GM12801 (cell line): ENCODE results near the gene VPS36.
A peak's percentile ranks its signal among the peaks of the same experiment; 100 is the strongest.

Experiments
- CTCF ChIP-seq: IDR thresholded peaks from one replicate; pipeline ENCODE4 v1.5.1; 2011; ENCODE audit warnings: control low read depth; ENCODE audit not compliant: insufficient read length; ENCODE audit errors: extremely low read depth

Gene VPS36

DNA sequence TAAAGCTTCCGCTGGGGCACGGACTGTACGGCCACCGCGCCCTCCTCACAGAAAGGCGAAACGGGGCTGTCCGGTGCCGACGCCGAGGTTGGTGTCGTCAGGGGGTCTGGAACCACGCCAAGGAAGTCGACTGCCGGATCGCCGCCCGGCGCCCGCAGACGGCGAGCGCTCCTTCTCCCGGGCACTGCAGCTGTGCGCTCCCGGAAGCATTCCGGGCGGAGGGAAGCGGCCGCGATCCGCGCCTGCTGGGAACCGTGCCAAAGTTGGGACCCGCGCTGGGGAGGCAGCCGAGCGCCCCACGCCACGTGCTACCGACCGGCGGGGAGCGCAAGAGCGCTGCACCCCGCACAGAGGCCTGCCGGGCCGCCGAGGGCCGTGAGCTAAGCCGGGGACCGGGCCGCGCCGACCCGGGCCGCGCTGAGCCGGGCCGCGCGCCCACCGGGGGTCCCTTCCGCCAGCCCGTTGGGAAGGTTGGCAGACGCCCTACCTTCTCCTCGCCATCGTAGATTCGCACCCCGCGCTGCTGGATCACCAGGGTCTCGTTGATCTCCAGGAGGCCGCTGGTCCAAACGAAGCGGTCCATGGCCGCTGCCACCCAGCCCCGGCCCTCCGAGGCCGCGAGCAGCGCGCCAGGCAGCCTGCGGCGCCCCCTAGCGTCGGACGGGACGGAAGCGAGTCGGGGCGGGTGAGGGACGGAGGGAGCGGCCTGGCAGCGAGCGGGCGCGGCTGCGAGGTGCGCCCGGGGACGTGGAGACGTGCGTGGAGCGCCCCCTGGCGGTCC, at the start of gene VPS36:
Gene VPS36, minus strand, starts transcription at position 623 of the 781 bp plus-strand sequence. Its CDS starts 40 bp downstream, at position 583.
- peak; percentile 53 for TF ChIP-seq CTCF

DNA sequence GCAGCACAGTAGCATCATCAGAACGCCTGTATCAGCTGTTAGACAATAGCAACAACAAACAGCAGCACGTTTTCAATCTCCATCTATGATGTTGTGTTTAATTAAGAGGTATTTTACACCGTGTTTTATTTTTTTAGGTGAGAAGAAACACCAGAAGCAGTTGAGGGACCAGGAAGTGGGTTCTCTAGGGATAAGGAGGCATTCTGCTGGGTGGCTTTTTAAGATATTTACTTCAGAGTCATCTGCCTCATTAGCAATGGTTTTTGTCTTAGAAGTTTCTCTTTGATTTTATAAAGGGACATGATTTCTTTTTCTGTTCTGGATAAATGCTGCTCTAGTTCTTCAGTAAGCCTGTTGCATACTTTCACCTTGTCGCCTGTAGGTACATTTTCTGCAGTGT, 13.1 kb upstream of the VPS36 start:
- no peak for TF ChIP-seq CTCF

- no peak for TF ChIP-seq CTCF
Observed at GRCh38 chr13:52461265-52461664, 10.8 kb upstream of the VPS36 start.

GRCh38 chr13:52459668-52460067, 9.2 kb upstream of the VPS36 start:
- no peak for TF ChIP-seq CTCF

DNA sequence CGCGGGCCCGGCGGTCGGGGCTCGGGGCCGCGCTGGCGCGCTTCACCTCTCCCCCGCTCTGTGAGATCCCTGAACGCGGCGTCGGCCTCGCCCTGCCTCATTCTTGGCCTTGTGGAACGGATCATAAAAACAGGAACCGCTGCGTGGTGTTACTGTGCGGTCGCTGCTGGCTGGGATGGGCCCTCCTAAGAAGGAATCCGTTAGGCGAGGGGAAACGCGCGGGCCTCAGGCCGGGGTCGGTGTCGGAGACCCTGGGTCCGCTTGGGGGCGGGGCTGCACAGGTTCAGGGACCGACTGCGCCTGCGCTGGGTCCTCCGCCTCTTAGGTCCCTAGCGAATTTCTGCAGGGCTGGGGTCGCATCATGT, 5.2 kb upstream of the VPS36 start:
- no peak for TF ChIP-seq CTCF

DNA sequence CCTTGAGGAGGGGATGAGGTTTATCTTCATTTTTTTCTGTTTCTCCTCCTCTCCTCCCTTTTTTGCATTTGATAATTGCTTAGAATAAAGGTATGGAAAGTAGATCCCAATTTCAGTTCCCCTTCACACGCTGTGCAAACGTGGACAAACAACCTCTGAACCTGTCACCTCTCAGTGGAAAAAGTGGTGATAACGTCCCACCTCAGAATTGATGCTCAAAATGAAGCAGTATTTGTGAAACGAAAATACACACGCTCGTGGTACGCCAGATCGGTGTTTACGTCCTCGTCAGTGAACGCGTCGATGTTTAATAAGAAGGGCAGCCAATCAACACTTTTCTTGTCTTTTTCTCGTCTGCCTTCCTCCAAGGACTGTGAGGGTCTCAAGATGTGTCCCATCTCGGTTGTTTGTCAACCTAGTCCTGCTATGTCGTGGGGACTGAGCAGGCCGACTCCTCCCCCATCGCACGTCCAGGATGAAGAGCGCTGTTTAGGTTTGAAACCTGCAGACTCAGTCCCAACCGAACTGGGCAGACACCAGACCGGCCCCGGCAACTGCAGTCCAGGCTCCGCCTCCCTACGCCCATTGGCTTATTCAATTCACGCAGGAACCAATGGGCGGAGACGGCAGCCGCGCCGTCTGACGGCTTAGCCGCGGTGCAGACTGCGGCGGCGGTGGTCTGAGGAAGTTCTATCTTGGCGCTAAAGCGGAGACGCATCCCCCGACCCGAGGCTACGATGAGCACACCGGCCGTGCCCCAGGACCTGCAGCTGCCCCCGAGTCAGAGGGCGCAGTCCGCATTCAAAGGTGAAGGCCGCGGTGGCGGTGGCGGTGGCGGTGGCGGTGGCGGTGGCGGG, 4.6 kb upstream of the VPS36 start, which contains the start of gene CKAP2:
Gene CKAP2, plus strand, starts transcription at position 659 of the 857 bp plus-strand sequence. Its CDS starts 79 bp downstream, at position 738.
- no peak for TF ChIP-seq CTCF

DNA sequence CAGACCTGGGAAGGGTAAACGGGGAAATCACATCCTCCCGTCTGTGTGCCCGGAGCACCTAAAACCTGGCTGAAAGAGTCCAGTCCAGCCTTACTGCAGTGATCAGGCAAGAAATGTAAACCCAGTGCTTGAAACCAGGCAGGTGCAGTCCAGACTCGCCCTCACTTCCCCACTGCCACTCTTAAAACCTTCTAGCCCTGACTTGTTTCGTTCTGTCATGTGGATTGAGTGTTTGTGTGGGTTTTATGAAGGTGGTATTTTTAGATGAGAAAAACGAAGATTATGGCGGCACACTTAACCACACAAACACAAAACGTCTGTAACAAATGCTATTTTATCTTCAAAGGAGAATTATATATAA, 4.0 kb upstream of the VPS36 start:
- TF ChIP-seq CTCF = no peak
